AG10803 (cell line): ENCODE results near the gene PODN.

Experiments used
- DNase-seq: peaks from one replicate; pipeline ENCODE4 v3.0.0; 2010; ENCODE audit warnings: low read depth
- H3K4me3 ChIP-seq: 2 replicates; pipeline ENCODE4 v1.5.1; 2011; ENCODE audit warnings: mild to moderate bottlenecking, low read length, control low read depth
- TF ChIP-seq, protein P1 (sequence below): conservative IDR thresholded peaks from 2 replicates; pipeline ENCODE4 v1.5.1; 2011; ENCODE audit warnings: mild to moderate bottlenecking, low read length, control low read depth, inconsistent platforms

PODN gene

DNA sequence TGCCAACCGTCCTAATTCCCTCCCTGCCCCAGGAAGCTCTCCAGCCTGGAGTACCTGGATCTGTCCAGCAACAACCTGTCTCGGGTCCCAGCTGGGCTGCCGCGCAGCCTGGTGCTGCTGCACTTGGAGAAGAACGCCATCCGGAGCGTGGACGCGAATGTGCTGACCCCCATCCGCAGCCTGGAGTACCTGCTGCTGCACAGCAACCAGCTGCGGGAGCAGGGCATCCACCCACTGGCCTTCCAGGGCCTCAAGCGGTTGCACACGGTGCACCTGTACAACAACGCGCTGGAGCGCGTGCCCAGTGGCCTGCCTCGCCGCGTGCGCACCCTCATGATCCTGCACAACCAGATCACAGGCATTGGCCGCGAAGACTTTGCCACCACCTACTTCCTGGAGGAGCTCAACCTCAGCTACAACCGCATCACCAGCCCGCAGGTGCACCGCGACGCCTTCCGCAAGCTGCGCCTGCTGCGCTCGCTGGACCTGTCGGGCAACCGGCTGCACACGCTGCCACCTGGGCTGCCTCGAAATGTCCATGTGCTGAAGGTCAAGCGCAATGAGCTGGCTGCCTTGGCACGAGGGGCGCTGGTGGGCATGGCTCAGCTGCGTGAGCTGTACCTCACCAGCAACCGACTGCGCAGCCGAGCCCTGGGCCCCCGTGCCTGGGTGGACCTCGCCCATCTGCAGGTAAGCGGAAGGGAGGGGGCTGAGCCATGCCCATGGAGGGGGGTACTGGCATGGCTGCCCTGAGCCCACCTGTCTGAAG is 16.5 kb downstream of the PODN start:
- no peak for DNase-seq
- no peak overlapping the region for H3K4me3 ChIP-seq
- TF ChIP-seq, protein P1, sequence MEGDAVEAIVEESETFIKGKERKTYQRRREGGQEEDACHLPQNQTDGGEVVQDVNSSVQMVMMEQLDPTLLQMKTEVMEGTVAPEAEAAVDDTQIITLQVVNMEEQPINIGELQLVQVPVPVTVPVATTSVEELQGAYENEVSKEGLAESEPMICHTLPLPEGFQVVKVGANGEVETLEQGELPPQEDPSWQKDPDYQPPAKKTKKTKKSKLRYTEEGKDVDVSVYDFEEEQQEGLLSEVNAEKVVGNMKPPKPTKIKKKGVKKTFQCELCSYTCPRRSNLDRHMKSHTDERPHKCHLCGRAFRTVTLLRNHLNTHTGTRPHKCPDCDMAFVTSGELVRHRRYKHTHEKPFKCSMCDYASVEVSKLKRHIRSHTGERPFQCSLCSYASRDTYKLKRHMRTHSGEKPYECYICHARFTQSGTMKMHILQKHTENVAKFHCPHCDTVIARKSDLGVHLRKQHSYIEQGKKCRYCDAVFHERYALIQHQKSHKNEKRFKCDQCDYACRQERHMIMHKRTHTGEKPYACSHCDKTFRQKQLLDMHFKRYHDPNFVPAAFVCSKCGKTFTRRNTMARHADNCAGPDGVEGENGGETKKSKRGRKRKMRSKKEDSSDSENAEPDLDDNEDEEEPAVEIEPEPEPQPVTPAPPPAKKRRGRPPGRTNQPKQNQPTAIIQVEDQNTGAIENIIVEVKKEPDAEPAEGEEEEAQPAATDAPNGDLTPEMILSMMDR: no peak

DNA sequence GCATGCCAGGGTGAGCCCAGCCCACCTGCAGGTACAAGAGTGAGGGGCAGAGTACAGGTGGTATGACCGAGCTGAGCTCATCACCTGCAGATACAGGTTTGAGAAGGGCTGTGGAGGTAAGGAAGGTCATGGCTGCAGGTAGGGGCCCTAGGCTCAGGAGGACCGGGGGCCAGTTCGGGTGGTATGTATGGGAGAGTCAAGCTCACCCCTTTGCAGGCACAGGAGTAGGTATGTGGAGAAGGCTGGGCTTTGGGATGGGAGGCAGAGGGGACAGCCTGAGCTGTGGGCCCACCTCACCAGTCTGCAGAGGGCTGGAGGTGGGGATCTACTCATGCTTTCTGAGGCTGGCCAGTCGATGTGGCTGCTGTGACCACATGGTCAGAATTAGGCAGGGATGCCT is 17.2 kb downstream of the PODN start:
- H3K4me3 ChIP-seq: no peak overlapping the region
- TF ChIP-seq, protein P1: no peak
- DNase-seq: no peak

DNA sequence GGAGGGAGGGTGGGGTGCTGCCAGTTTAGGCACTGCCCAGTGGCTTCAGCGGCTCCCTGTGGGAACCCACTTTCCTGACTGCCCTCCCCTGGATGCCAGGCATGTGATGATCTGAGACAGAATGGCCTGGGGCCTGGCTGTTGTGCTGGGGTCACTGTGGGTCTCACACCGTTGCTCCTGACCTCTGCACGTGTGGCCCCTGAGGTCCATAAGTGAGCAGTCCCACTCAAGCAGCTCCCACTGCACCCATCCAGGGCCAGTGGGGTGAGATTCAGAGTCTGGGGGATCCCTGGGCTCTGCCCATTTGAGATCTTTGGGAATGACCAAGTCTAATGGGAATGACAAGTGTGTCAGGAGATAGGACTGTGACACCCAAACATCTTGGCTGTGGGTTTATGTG is 18.0 kb downstream of the PODN start:
- no peak for DNase-seq
- H3K4me3 ChIP-seq: no peak overlapping the region
- TF ChIP-seq, protein P1: no peak

DNA sequence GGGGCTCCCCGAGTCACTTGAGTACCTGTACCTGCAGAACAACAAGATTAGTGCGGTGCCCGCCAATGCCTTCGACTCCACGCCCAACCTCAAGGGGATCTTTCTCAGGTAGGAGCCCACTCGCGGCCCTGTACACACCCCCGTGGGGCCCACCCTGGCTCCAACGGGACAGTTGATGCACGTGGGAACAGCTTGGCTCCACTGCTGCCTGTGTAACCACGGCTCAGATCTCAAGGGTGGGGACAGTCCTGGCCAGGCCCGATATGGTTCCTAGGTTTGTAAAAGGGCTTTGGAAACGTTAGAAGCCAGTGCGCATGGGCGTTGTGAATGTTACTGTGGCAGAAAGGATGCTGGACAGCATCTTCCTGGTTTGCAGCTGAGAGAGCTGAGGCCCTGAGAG is 18.8 kb downstream of the PODN start:
- TF ChIP-seq, protein P1: no peak
- H3K4me3 ChIP-seq: no peak overlapping the region
- DNase-seq: no peak

DNA sequence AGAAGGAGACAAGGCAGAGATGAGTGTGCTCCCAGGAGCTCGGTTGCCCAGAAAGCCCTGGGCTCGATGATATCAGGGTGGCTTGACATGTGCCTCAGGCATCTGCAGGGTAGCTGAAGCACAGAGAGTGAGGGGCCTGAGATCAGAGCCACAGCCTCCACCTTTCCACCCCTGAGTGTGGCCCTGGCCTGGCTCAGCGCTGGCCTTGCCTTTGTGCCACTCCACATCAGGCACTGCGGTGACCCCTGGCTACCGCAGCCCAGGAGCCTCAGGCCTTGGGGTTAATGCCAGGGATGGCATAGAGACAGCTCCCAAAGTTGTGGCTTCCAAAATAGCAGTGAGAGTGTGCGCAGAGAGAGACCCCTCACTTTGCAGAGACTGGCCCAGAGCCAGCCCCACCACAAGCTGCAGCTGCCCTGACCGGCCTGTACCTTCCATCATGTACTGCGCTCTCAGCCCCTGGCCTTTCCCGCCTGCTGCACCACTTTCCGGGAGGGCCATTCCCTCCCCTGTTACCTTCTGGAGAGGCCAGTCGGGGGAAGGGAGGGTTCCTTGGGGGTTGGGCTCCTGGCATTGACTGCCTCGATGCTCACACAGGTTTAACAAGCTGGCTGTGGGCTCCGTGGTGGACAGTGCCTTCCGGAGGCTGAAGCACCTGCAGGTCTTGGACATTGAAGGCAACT is 19.5 kb downstream of the PODN start:
- DNase-seq: no peak
- TF ChIP-seq, protein P1: no peak
- no peak overlapping the region for H3K4me3 ChIP-seq

DNA sequence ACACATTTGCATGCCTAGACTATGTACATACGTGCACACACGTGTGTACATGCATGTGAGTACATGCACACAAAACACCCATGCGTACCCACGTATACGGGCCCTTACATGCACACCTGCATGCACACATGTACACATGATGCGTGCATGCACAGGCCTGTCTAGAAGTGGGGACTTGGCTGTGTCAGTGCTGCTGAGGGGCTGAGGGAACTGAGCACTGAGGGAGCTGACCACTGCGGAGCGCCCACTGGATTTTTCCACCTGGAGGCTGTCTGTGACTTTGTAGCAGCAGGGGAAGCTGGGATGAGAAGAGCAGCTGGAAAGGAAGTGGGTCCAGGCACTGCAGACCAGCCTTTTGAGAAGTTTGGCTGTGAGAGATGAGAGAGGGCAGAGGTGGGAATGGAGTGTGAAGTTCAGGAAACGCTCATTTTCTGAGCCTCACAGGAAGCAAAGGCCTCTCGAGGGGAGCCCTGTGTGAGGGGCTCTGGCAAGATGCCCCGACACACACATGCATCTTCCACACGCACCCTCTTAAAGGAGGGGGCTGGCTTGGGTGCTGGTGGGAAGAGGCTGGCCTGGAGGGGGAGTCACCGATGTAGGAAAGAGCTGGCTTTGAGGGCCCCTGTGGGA is 20.9 kb downstream of the PODN start:
- no peak for DNase-seq
- no peak overlapping the region for H3K4me3 ChIP-seq
- TF ChIP-seq, protein P1: no peak
